Body of pancreas (tissue), 4 donors: Measurements from ENCODE around the gene PDK2.

Experiments
- POLR2A ChIP-seq, 3 donors: fragments of 450-650 bp; IDR thresholded peaks; one replicate each; pipeline ENCODE4 v1.6.1; 2016; ENCODE audit warnings: antibody characterized with exemption in 3 of 3, mild to moderate bottlenecking in 2 of 3
- TF ChIP-seq, protein P1 (sequence below), 7 experiments: fragments of 450-650 bp in 4 of 7; fragments of 200-600 bp in 3 of 7; sonication (generic) in 3 of 7; IDR thresholded peaks; one replicate each; pipeline ENCODE4 v1.5.1; 2016 to 2019; ENCODE audit warnings: antibody characterized with exemption in 7 of 7

DNA sequence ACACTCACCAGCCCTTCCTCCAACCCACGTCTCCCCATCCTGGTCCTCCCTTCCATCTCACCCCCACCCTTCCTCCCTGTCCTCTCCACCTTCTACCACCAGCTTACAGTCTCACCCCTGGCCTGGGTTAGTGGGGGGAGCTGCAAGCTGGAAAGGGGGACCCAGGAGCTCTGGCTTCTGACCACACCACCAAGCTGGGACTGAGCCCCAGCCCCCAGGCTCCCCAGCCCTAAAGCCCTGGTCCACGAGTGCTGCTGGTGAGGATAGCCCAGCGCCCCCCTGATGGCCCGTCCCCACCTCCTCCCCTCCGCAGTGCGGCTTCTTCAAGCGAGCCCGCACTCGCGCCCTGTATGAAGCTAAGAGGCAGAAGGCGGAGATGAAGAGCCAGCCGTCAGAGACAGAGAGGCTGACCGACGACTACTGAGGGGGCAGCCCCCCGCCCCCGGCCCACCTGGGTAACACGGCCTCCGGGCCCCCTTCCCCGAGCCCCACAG lies 7.2 kb upstream of the PDK2 start:
- TF ChIP-seq, protein P1, sequence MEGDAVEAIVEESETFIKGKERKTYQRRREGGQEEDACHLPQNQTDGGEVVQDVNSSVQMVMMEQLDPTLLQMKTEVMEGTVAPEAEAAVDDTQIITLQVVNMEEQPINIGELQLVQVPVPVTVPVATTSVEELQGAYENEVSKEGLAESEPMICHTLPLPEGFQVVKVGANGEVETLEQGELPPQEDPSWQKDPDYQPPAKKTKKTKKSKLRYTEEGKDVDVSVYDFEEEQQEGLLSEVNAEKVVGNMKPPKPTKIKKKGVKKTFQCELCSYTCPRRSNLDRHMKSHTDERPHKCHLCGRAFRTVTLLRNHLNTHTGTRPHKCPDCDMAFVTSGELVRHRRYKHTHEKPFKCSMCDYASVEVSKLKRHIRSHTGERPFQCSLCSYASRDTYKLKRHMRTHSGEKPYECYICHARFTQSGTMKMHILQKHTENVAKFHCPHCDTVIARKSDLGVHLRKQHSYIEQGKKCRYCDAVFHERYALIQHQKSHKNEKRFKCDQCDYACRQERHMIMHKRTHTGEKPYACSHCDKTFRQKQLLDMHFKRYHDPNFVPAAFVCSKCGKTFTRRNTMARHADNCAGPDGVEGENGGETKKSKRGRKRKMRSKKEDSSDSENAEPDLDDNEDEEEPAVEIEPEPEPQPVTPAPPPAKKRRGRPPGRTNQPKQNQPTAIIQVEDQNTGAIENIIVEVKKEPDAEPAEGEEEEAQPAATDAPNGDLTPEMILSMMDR (IDR thresholded peaks at IDR 0.05), result no peak
- no peak for TF ChIP-seq POLR2A (IDR thresholded peaks at IDR 0.05)
